HG03354 (cell line): Measurements from ENCODE around the gene PLEKHF1.
"Not testable (repeated sequence)": the region's sequence is repeated elsewhere in the genome, so short reads cannot be mapped to it uniquely, and the experiment has no call there.

Source experiments
- ATAC-seq: cut with Tn5 transposase; IDR thresholded peaks from one replicate; pipeline ENCODE4 v1.9.1; 2021; ENCODE audit warnings: mild to moderate bottlenecking; ENCODE audit not compliant: unreplicated experiment, poor library complexity, severe bottlenecking

The PLEKHF1 gene

DNA sequence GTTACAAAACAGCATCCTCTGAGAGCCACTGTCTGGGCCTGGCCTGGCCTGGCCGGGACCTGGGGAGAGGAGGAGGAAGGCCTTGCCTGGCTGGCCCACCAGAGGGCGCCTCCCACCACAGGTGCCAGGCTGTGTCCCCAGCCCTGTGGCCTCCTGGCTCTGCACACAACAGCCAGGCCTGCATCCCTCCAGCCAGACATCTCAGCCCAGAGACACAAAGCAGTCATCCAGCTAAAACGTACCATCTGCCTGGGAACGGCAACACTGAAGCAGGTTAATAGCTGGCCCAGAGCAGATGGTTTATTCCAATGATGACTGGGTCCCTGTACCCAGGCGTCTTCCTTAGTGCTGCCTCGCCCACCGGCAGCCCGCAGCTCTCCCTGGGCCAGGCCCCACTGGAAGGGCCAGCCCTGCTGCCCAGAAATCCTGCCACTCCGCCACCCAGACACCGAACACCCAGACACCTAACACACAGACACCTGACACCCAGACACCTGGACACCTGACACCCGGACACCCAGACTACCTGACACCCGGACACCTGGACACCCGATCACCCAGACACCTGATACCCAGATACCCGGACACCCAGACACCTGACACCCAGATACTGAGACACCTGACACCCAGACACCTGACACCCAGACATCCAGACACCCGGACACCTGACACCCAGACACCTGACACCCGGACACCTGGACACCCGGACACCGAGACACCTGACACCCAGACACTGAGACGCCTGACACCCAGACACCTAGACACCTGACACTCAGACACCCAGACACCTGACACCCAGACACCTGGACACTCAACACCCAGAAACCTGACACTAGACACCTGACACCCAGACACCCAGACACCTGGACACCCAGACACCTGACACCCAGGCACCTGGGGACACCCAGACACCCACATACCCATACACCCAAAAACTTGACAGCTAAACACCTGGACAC is 29.7 kb downstream of the PLEKHF1 start:
- peak; percentile 95 for ATAC-seq

GRCh38 chr19:29695765-29696564 is 30.7 kb downstream of the PLEKHF1 start:
- ATAC-seq = no peak

GRCh38 chr19:29696565-29696846 is 31.2 kb downstream of the PLEKHF1 start:
- ATAC-seq = no peak

DNA sequence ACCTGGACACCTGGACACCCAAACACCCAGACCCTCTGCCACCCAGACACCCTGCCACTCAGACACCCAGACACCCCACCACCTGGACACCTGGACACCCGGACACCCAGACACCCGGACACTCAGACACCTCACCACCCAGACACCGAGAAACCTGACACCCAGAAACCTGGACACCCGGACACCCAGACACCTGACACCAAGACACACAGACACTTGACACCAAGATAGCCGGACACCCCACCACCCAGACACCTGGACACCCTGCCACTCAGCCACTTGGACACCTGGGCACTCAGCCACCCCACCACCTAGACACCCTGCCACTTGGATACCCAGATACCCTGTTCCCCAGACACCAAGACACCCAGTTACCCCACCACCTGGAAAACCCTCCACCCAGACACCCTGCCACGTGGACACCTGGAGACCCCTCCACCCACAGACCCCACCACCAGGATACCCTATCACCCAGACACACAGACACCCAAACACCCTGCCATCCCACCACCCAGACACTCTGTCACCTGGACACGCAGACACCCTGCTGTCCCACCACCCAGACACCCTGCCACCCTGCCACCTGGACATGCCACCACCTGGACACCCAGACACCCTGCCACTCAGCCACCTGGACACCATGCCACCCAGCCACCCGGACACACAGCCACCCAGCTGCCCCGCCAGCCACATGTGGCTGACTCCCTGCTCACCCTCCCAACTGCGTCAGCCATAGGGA is 32.4 kb downstream of the PLEKHF1 start:
- ATAC-seq = no peak

- no peak for ATAC-seq
These were observed 34.6 kb downstream of the PLEKHF1 start for GRCh38 chr19:29699861-29700260.

GRCh38 chr19:29700498-29700897 is 35.2 kb downstream of the PLEKHF1 start:
- ATAC-seq = no peak

- ATAC-seq = no peak
These were observed 37.1 kb downstream of the PLEKHF1 start for GRCh38 chr19:29702161-29702962.

GRCh38 chr19:29702963-29703320 is 37.7 kb downstream of the PLEKHF1 start:
- no peak for ATAC-seq

DNA sequence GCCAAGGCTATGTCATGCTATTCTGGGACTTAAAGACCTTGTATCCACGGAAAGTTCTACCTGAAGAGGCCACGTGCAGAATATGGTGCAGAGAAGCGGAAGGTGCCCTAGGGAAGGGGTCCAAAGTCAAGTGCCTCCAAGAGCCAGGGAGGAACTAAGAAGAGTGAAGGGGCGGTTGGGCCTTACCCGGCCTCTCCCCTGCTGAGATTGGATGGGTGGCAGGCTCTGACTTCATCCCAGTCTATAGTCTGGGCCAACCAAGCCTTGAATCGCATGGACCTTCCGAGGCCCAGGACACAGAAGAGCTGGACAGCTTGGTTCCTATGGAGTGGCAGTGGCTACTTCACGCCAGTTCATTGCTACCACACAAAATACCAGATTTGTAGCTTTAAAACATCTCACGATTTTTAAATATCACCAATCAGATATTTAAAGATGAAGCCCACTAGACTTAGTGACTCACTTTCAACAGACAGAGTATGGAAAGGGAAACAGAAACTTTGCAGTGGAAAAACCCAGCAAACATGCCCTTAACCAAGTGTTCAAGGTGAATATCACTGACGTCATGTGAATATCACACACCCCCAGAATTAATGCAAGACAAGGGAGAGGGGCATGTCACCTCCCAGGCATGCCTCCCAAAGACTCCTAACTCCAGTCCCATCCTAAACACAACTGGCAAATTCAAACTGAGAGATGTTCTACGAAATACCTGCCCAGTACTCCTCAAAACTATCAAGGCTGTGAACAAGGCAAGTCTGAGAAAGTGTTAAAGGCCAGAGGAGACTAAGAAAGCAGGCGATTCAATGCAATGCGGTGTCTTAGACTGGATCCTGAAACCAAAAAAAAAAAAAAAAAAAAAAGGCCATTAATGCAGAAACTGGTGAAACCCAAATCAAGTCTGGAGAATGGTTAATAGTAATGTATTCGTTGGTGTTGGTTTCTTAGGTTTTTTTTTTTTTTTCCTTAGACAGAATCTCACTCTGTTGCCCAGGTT is 39.6 kb downstream of the PLEKHF1 start:
- ATAC-seq = peak; percentile 72

DNA sequence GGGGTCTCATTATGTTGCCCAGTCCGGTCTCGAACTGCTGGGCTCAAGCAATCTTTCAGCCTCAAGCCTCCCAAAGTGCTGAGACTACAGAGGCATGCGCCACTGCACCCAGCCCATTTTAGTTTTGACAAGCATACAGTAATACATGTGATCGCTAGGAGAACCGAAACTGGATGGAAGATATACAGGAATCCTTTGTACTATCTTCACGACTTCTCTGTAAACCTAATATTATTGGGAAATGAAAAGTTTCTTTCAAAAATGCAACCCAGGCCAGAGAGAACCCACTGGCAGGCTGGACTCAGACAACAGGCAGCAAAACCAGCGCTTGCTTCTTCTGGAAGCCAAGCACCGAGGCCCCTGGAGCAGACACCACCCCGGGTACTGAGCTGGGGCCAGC is 40.4 kb downstream of the PLEKHF1 start:
- no peak for ATAC-seq

- no peak for ATAC-seq
These were observed 41.4 kb downstream of the PLEKHF1 start for GRCh38 chr19:29706635-29707034.

DNA sequence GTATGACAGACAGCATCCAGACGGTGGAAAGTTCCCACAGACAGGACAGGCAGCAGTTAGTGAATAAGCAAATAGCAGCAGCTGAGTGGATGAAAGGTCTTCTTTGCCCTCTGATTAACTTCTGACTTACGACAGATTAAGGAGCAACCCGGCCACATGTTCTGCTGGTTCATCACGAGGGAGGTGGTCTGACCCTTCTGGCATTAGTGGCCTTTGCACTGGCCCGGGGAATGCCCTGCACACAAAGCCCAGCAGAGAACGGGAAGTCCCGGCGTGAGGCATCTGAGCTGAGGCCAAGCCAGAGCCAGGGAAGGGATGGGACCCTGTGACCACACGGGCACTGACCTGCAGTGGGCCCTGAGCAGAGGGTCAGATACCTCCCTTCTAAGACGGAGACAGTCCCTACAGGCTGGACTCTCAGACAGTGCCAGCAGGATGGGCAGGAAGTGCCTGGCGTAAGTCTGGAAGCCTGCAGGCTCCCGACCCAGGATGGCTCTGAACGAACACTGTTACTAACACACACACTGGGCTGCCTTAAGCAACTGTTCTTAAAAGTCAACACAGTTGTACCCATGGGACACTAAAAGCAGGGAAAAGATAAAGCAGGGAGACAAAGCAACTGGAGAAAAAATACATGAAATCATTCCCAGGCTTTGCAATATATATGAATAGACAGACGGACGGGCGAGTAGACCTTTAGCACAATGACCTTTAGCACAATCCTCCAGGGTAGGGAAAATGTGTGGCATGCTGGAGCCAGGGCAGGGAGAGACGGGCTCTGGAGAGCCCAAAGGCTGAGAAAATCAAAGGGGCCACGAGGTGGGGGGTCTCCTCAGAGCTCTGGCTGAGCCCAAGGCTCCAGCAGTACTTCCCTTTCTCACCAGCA is 43.5 kb downstream of the PLEKHF1 start:
- ATAC-seq = no peak

GRCh38 chr19:29709440-29709798 is 44.2 kb downstream of the PLEKHF1 start:
- not testable (repeated sequence) for ATAC-seq

DNA sequence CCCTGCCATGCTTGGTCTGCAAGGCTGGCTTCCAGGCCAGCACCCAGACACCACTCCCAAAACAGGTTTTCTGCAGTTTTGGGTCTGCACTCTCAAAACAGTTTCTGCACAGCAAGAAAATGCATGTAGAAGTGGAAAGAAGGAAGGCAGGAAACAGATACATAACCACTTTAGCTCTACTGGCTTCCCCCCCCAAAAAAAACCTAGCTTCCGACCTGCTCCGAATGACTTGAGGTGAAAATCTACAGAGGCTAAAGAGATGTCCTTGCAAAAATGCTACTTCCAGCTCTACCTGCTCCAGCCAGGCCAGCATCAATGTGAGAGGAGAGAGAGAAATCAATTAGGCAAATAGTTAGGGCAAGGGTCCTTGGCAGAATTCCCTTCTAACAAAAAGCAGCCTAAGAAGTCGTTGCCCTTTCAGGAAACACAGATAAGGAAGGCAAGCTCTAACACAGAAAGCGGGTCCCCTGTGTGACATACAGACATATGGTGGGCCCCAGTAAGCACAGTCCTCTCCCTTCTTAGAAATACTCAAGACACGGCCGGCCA is 46.4 kb downstream of the PLEKHF1 start:
- no peak for ATAC-seq

DNA sequence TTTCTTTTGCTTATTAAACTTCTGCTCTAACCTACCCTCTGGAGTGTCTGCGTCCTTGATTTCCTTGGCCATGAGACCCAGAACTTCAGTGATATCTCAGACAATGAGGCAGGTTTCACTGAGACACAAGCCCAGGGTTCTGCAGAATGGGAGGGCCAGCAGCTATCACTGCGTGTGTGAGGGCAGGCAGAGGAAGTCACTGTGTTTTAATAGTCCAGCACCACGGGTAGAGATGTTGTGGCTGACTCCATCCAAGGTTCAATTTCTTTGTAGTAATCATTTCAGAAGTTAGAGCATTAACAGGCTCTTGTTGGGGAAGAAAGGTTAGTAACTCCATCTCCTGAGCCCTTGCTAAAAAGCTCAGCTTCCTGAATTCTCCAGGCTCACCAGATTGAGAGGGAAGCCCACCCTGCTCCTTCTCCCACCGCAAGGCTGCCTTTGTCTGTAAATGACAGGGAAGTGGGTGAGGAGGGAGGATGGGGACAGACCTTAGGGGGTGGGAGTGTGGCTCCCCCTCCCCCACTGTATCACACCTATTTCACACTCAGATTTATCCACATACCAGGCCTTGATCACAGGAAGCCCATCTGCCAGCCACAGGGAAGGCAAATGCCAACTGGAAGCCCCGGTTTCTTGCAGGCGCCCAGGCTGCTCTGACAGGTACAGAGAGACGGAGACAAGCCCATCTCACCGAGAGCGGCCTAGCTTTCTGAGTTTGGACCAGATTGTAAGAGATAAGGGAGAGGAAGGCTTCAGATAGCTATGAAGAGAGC is 47.7 kb downstream of the PLEKHF1 start:
- no peak for ATAC-seq

DNA sequence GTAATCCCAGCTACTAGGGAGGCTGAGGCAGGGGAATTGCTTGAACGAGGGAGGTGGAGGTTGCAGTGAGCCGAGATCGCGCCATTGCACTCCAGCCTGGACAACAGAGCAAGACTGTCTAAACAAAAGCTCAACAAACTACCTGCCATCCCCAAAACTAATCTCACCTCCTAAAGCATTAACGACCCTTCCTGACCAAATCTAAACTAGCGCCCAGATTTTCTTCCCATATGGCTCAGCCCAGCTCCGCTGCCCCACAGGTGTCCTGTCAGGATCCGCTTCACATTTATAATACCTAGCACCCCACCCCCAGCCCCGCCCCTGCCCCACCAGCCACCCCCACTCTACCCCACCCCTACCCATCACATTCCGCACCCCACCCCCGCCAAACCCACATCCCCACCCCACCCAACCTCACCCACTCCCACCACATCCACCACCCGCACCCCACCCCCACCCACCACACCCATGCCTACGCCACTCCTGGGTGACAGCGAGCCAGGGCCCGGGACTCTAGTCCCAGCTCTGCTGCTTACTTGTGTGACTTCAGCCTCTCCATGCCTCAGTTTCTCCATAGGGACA is 49.2 kb downstream of the PLEKHF1 start:
- peak; percentile 32 for ATAC-seq
